Measurements from ENCODE around the gene UPK3A. TPM values are rescaled to one million over a fixed set of nuclear protein-coding genes. Genes with fewer than 3 reads are reported as not detected.

UPK3A gene
- total RNA-seq, 1 donor = not detected

DNA sequence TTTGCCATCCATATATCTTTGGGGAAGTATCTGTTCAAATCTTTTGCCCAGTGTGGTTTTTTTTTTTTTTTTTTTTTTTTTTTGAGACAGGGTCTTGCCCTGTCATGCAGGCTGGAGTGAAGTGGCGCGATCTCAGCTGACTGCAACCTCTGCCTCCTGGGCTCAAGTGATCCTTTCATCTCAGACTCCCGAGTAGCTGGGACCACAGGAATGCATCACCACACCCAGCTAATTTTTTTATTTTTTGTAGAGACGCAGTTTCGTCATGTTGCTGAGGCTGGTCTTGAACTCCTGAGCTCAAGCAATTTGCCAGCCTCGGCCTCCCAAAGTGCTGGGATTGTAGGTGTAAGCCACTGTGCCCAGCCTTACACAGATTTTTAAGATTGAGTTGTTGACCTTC is 20.2 kb downstream of the UPK3A start:
- Histone ChIP-seq H3K27ac (ENCODE audit: low read depth, low read length) (no peak overlapping the region), H3K36me3 (ENCODE audit: insufficient read depth, low read length) (no peaks in the 10 kb centered on the region), H2AFZ (ENCODE audit: low read length) (no peak overlapping the region), H3K4me3 (ENCODE audit: insufficient read depth, low read length) (no peak overlapping the region), H3K4me1 (ENCODE audit: insufficient read depth, low read length) (peaks cover 18% of the 10 kb centered on the region), H4K20me1 (ENCODE audit: insufficient read depth, low read length) (no peaks in the 10 kb centered on the region), H3K79me2 (ENCODE audit: insufficient read depth, low read length) (peaks cover 2% of the 10 kb centered on the region), H3K4me2 (ENCODE audit: insufficient read depth, low read length) (no peak overlapping the region), H3K9me3 (ENCODE audit: low read depth, low read length) (no peaks in the 10 kb centered on the region), H3K27me3 (ENCODE audit: insufficient read depth, low read length) (no peaks in the 10 kb centered on the region)
- no peak for DNase-seq (ENCODE audit: insufficient read length, low spot score, missing footprints)
- no peak for TF ChIP-seq CTCF (IDR thresholded peaks at IDR 0.05; ENCODE audit: extremely low read depth, low read depth, low read length)

GRCh38 chr22:45305456-45306075 is 20.8 kb downstream of the UPK3A start:
- Histone ChIP-seq H4K20me1 (ENCODE audit: insufficient read depth, low read length) (peaks cover under 1% of the 10 kb centered on the region), H3K27ac (ENCODE audit: low read depth, low read length) (no peak overlapping the region), H3K4me1 (ENCODE audit: insufficient read depth, low read length) (peaks cover 22% of the 10 kb centered on the region), H3K27me3 (ENCODE audit: insufficient read depth, low read length) (no peaks in the 10 kb centered on the region), H3K4me3 (ENCODE audit: insufficient read depth, low read length) (no peak overlapping the region), H3K4me2 (ENCODE audit: insufficient read depth, low read length) (no peak overlapping the region), H3K36me3 (ENCODE audit: insufficient read depth, low read length) (no peaks in the 10 kb centered on the region), H3K79me2 (ENCODE audit: insufficient read depth, low read length) (peaks cover 7% of the 10 kb centered on the region), H2AFZ (ENCODE audit: low read length) (no peak overlapping the region), H3K9me3 (ENCODE audit: low read depth, low read length) (no peaks in the 10 kb centered on the region)
- no peak for TF ChIP-seq CTCF (IDR thresholded peaks at IDR 0.05; ENCODE audit: extremely low read depth, low read depth, low read length)
- DNase-seq (ENCODE audit: insufficient read length, low spot score, missing footprints) = peak; percentile 19

- Histone ChIP-seq H3K4me2 (ENCODE audit: insufficient read depth, low read length) (no peak overlapping the region), H3K79me2 (ENCODE audit: insufficient read depth, low read length) (peaks cover 13% of the 10 kb centered on the region), H3K4me1 (ENCODE audit: insufficient read depth, low read length) (peaks cover 27% of the 10 kb centered on the region), H3K27me3 (ENCODE audit: insufficient read depth, low read length) (no peaks in the 10 kb centered on the region), H3K4me3 (ENCODE audit: insufficient read depth, low read length) (no peak overlapping the region), H3K36me3 (ENCODE audit: insufficient read depth, low read length) (no peaks in the 10 kb centered on the region), H3K9me3 (ENCODE audit: low read depth, low read length) (no peaks in the 10 kb centered on the region), H3K27ac (ENCODE audit: low read depth, low read length) (no peak overlapping the region), H4K20me1 (ENCODE audit: insufficient read depth, low read length) (peaks cover 6% of the 10 kb centered on the region), H2AFZ (ENCODE audit: low read length) (no peak overlapping the region)
- peak; percentile 47 for DNase-seq (ENCODE audit: insufficient read length, low spot score, missing footprints)
- TF ChIP-seq CTCF (IDR thresholded peaks at IDR 0.05; ENCODE audit: extremely low read depth, low read depth, low read length) = no peak
Measured at GRCh38 chr22:45306139-45306538, 21.4 kb downstream of the UPK3A start.

DNA sequence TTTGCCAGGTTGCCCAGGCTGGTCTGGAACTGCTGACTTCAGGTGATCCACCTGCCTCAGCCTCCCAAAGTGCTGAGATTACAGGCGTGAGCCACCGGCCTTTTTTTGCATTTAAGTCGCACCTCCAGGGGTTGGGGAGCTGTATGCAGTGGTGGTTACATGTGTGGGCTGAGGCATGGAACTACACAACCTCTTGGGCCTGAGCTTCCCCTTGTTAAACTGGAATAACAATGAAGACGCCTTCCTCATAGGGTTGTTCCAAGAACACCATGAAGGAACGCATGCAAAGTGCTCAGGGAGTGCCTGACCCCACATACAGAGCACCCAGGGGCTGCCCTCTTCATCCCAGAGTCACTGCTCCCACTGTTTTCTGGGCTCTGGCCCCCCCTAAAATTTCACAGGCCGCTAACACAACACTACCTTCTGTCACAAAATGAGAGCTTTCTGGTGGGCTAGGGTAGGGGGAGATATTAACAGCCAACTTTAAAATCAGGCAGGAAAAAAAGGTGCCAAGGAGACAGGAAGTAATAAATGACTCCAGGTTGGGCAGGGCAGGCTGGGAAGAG is 23.7 kb downstream of the UPK3A start:
- H3K9me3 ChIP-seq (ENCODE audit: low read depth, low read length) = no peaks in the 10 kb centered on the region
- peaks cover 25% of the 10 kb centered on the region for H3K79me2 ChIP-seq (ENCODE audit: insufficient read depth, low read length)
- peaks cover 9% of the 10 kb centered on the region for H4K20me1 ChIP-seq (ENCODE audit: insufficient read depth, low read length)
- H3K4me3 ChIP-seq (ENCODE audit: insufficient read depth, low read length) = no peak overlapping the region
- H3K4me2 ChIP-seq (ENCODE audit: insufficient read depth, low read length) = no peak overlapping the region
- H3K27me3 ChIP-seq (ENCODE audit: insufficient read depth, low read length) = no peaks in the 10 kb centered on the region
- H3K27ac ChIP-seq (ENCODE audit: low read depth, low read length) = no peak overlapping the region
- no peak for DNase-seq (ENCODE audit: insufficient read length, low spot score, missing footprints)
- peaks cover 3% of the 10 kb centered on the region for H3K36me3 ChIP-seq (ENCODE audit: insufficient read depth, low read length)
- TF ChIP-seq CTCF (IDR thresholded peaks at IDR 0.05; ENCODE audit: extremely low read depth, low read depth, low read length) = no peak
- H3K4me1 ChIP-seq (ENCODE audit: insufficient read depth, low read length) = peaks cover 16% of the 10 kb centered on the region
- H2AFZ ChIP-seq (ENCODE audit: low read length) = peak overlapping the region; percentile 100

Measured in osteoblast (primary cell).